PC-3 (cell line): ENCODE measurements around the gene C1QL4. TPM values are rescaled to one million over a fixed set of nuclear protein-coding genes. Genes with fewer than 3 reads are reported as not detected.

ENCODE experiments used
- ATAC-seq: fragments of 200-7000 bp; cut with Tn5 transposase; 2 replicates; pipeline ENCODE4 v1.9.1; 2020; ENCODE audit warnings: mild to moderate bottlenecking, moderate library complexity
- BruUV-seq: library from RNA; stranded (reverse); fragments of 400-500 nt; replicated peaks from 2 replicates; lab custom pipeline; 2021; lab: Mats Ljungman, UMichigan
- CTCF ChIA-PET: fragments of 300-600 bp; sonication (Branson Sonifier 250); formaldehyde crosslinking; loops from one replicate; lab custom pipeline; 2022; ENCODE audit warnings: antibody characterized with exemption; lab: Charles Lee
- POLR2A ChIA-PET: fragments of 300-600 bp; sonication (Branson Sonifier 250); formaldehyde crosslinking; loops from one replicate; lab custom pipeline; 2022; ENCODE audit warnings: antibody characterized with exemption; ENCODE audit not compliant: unreplicated experiment; lab: Charles Lee
- DNase-seq: peaks from one replicate; pipeline ENCODE4 v3.0.0-alpha.2; 2015
- H2AFZ ChIP-seq: fragments of 300-600 bp; sonication (generic); 2 replicates; pipeline ENCODE4 v1.6.0; 2016; ENCODE audit warnings: antibody characterized with exemption, low read length
- H3F3A ChIP-seq: fragments of 300-600 bp; sonication (generic); one replicate; pipeline ENCODE4 v1.6.0; 2017; ENCODE audit warnings: antibody characterized with exemption, low read length, control low read depth, mild to moderate bottlenecking; ENCODE audit not compliant: unreplicated experiment
- H3K27ac ChIP-seq: fragments of 300-600 bp; sonication (generic); 2 replicates; pipeline ENCODE4 v1.5.1; 2016; ENCODE audit warnings: mild to moderate bottlenecking, low read length
- H3K27me3 ChIP-seq: fragments of 300-600 bp; sonication (generic); 2 replicates; pipeline ENCODE4 v1.6.1; 2016; ENCODE audit warnings: low read length, mixed read lengths
- H3K36me3 ChIP-seq: fragments of 300-600 bp; sonication (generic); 2 replicates; pipeline ENCODE4 v1.6.1; 2016; ENCODE audit warnings: low read depth, mixed run types, low read length, mixed read lengths
- H3K4me1 ChIP-seq: fragments of 300-600 bp; sonication (generic); 2 replicates; pipeline ENCODE4 v1.5.1; 2016; ENCODE audit warnings: low read length; ENCODE audit not compliant: insufficient read depth
- H3K4me2 ChIP-seq: fragments of 300-600 bp; sonication (generic); 2 replicates; pipeline ENCODE4 v1.6.0; 2016; ENCODE audit warnings: low read length
- H3K4me3 ChIP-seq: fragments of 300-600 bp; sonication (generic); 2 replicates; pipeline ENCODE4 v1.5.1; 2016; ENCODE audit warnings: mild to moderate bottlenecking, low read length, mixed read lengths
- H3K79me2 ChIP-seq: fragments of 300-600 bp; sonication (generic); 2 replicates; pipeline ENCODE4 v1.6.1; 2017; ENCODE audit warnings: low read length, mixed read lengths
- H3K9ac ChIP-seq: fragments of 300-600 bp; sonication (generic); 2 replicates; pipeline ENCODE4 v1.6.0; 2016; ENCODE audit warnings: mild to moderate bottlenecking, low read length
- H3K9me2 ChIP-seq: fragments of 300-600 bp; sonication (generic); replicated peaks from 2 replicates; pipeline ENCODE4 v1.6.1; 2016; ENCODE audit warnings: mixed run types, low read length, mixed read lengths
- H3K9me3 ChIP-seq: fragments of 300-600 bp; sonication (generic); 2 replicates; pipeline ENCODE4 v1.6.1; 2016; ENCODE audit warnings: low read length, mixed read lengths
- H4K20me1 ChIP-seq: fragments of 300-600 bp; sonication (generic); 2 replicates; pipeline ENCODE4 v1.6.1; 2016; ENCODE audit warnings: low read length, mixed read lengths
- EZH2 ChIP-seq: fragments of 300-600 bp; sonication (generic); IDR thresholded peaks from one replicate; pipeline ENCODE4 v1.6.1; 2017; ENCODE audit warnings: antibody characterized with exemption, mild to moderate bottlenecking, low read length; ENCODE audit not compliant: unreplicated experiment
- EZH2phosphoT487 ChIP-seq: fragments of 300-600 bp; sonication (generic); IDR thresholded peaks from 2 replicates; pipeline ENCODE4 v1.6.1; 2018; ENCODE audit warnings: mild to moderate bottlenecking, antibody characterized with exemption, low read length, borderline replicate concordance
- intact Hi-C: fragments of 100-400 bp; cut with micrococcal nuclease; formaldehyde crosslinking; loops from 2 replicates; pipeline ENCODE4 v1.9.0; 2023
- total RNA-seq: library from RNA; depleted of rRNA; stranded (reverse); fragments of >200 nt; gene quantifications from 2 replicates; pipeline ENCODE4 v1.2.3, GENCODE V29; 2014
- TF ChIP-seq, protein P1 (sequence below): fragments of 300-600 bp; sonication (generic); conservative IDR thresholded peaks from 2 replicates; pipeline ENCODE4 v1.5.1; 2017; ENCODE audit warnings: antibody characterized with exemption, low read depth, mild to moderate bottlenecking, low read length

Gene C1QL4
- total RNA-seq, 1 experiment from 2014 or later: 5.3 TPM

DNA sequence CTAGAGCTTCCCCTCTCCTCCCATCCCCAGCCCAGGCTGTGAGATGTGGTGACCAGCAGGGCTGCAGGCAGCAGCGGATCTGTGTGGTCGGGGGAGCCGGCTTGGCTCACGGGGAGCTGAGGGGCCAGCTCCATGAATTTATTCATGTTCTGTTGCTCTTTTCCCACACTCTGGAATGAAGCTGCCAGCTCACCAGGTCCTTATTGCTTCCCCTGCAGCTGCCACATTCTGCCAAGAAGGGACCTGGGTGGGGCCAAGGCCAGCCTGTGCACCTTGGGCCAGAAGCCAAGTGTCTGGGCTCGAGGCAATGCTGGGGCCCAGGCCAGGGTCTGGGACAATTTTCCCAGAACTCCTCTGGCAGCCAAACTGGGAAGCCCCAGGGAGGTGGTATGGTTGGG is 2.5 kb upstream of the C1QL4 start:
- ATAC-seq: no peak
- no peaks in the 10 kb centered on the region for H3K27me3 ChIP-seq

DNA sequence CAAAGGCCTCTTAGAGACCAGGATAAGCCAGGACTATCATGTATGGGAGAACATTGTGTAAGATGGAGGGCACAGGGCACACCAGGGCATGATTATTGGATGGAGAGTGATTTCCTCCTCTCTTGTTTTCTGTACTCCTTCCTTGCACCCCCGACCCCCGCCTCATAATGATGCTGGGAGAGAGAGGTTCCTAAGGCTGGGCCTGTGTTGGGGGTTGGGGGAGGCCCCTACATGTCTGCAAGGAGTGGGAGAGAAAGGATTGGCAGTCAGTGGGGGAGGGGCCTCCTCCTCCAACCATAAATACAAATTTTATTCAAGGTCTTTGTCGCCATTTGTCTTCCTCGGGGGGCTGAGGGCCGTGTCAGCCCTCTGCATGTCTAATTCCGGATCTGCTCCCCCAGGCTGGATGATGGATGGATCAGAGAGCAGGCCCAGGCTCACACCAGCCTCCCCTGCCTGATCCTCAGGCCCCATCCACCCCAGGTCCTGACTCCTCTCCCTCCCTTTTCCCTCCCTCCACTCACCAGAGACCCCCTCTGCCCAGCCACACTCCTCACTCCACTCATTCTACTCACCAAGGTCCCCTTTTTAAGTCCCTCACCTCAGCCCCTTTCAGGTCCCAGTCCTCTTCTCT is 2.0 kb upstream of the C1QL4 start:
- H2AFZ ChIP-seq: no peak overlapping the region
- no peaks in the 10 kb centered on the region for H3K27me3 ChIP-seq

More for the DNA sequence above, 2.5 kb upstream of the C1QL4 start:
- no peaks in the 10 kb centered on the region for H3K9me3 ChIP-seq
- H3K4me1 ChIP-seq: peaks cover 8% of the 10 kb centered on the region; the same call in 1 of the 2 replicates
- CTCF ChIA-PET: no interaction called here
- H3K4me2 ChIP-seq: no peak overlapping the region
- BruUV-seq: no TSS peak
- no peak overlapping the region for H3K4me3 ChIP-seq
- no peak for DNase-seq
- H3K9ac ChIP-seq: no peak overlapping the region
- no peaks in the 10 kb centered on the region for H3K79me2 ChIP-seq
- no peaks in the 10 kb centered on the region for H3K9me2 ChIP-seq
- TF ChIP-seq, protein P1, sequence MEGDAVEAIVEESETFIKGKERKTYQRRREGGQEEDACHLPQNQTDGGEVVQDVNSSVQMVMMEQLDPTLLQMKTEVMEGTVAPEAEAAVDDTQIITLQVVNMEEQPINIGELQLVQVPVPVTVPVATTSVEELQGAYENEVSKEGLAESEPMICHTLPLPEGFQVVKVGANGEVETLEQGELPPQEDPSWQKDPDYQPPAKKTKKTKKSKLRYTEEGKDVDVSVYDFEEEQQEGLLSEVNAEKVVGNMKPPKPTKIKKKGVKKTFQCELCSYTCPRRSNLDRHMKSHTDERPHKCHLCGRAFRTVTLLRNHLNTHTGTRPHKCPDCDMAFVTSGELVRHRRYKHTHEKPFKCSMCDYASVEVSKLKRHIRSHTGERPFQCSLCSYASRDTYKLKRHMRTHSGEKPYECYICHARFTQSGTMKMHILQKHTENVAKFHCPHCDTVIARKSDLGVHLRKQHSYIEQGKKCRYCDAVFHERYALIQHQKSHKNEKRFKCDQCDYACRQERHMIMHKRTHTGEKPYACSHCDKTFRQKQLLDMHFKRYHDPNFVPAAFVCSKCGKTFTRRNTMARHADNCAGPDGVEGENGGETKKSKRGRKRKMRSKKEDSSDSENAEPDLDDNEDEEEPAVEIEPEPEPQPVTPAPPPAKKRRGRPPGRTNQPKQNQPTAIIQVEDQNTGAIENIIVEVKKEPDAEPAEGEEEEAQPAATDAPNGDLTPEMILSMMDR: no peak
- no peak for TF ChIP-seq EZH2
- TF ChIP-seq EZH2phosphoT487: no peak
- no peak overlapping the region for H2AFZ ChIP-seq
- H3K27ac ChIP-seq: no peak overlapping the region
- intact Hi-C loops: no loop called here
- H3K36me3 ChIP-seq: no peaks in the 10 kb centered on the region
- H4K20me1 ChIP-seq: no peaks in the 10 kb centered on the region
- POLR2A ChIA-PET: no interaction called here
- H3F3A ChIP-seq: no peaks in the 10 kb centered on the region

DNA sequence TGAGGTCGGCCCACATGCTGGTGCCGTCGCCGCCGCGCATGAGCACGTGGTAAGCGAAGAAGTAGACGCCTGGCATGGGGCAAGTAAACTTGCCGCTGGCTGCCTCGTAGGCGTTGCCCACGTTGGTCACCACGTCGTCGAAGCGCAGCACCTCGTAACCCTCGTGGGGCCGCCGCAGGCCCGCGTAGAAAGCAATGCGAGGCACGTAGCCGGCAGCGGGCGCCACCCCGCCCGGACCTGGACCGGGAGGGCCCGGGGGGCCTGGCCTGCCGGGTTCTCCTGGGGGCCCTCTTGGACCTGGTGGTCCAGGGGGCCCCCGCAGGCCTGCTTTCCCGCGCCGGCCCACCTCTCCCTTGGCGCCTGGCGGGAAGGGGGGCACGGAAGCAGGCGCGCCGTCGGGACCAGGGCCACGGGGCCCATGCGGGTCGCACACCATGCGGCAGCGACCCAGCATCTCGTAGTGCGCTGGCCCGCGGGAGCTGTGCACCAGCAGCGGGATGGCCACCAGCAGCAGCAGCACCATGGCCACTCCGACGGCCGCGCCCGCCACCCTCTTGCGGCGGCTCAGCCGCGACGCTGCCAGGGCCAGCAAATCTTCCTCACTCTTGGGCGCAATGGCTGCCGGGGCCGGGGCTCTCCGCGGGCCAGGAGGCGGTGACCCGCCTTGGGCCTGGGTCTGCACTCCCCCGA is 888 bp downstream of the C1QL4 start:
- Histone ChIP-seq H3K9me2 (no peaks in the 10 kb centered on the region), H3K9ac (no peak overlapping the region), H3K36me3 (no peaks in the 10 kb centered on the region), H3F3A (no peaks in the 10 kb centered on the region), H3K27me3 (no peaks in the 10 kb centered on the region), H3K4me2 (peak overlapping the region; percentile 98), H2AFZ (peak overlapping the region; percentile 94), H3K27ac (no peak overlapping the region), H3K4me3 (peak overlapping the region; percentile 78), H4K20me1 (no peaks in the 10 kb centered on the region), H3K4me1 (no peaks in the 10 kb centered on the region), H3K79me2 (no peaks in the 10 kb centered on the region), H3K9me3 (no peaks in the 10 kb centered on the region)
- no peak for TF ChIP-seq EZH2
- TF ChIP-seq, protein P1: no peak
- no peak for TF ChIP-seq EZH2phosphoT487
- POLR2A ChIA-PET: no interaction called here
- no peak for DNase-seq
- intact Hi-C loops: loop anchor here (2.0 kb wide), 1 partner anchor 47 kb away; no protein-coding TSS in a partner anchor
- BruUV-seq: no TSS peak
- CTCF ChIA-PET: interaction anchor here (0.5 to 1.2 kb wide), 2 partner anchors 39 to 178 kb away, joined by 3 to 4 read pairs; no protein-coding TSS in a partner anchor
- no peak for ATAC-seq

More for the DNA sequence above, 2.0 kb upstream of the C1QL4 start:
- H3K4me1 ChIP-seq: peaks cover 8% of the 10 kb centered on the region; the same call in 1 of the 2 replicates
- H3K9me2 ChIP-seq: no peaks in the 10 kb centered on the region
- H3F3A ChIP-seq: no peaks in the 10 kb centered on the region
- no peaks in the 10 kb centered on the region for H3K79me2 ChIP-seq
- intact Hi-C loops: no loop called here
- ChIA-PET POLR2A (interaction anchor here (0.6 kb wide), 1 partner anchor 15 kb away, joined by 7 read pairs; no protein-coding TSS in a partner anchor), CTCF (no interaction called here)
- ATAC-seq (no peak), DNase-seq (no peak)
- H3K4me3 ChIP-seq: no peak overlapping the region
- no peaks in the 10 kb centered on the region for H3K9me3 ChIP-seq
- H3K27ac ChIP-seq: no peak overlapping the region
- no peak for TF ChIP-seq EZH2phosphoT487
- H3K4me2 ChIP-seq: no peak overlapping the region
- H4K20me1 ChIP-seq: no peaks in the 10 kb centered on the region
- no peak overlapping the region for H3K9ac ChIP-seq
- H3K36me3 ChIP-seq: no peaks in the 10 kb centered on the region
- no TSS peak for BruUV-seq
